RCC 7860 (cell line): Measurements from ENCODE around the gene ADRA2A.

Source experiments
- DNase-seq: peaks from one replicate; pipeline ENCODE4 v3.0.0-alpha.2; 2015; ENCODE audit warnings: low spot score
- FAIRE-seq: peaks from 2 replicates; lab custom pipeline; 2012; peaks lifted over from hg19 to GRCh38; lab: Jason Lieb, UNC

The ADRA2A gene

GRCh38 chr10:111130471-111130870 is 53.6 kb downstream of the ADRA2A start:
- no peak for FAIRE-seq
- DNase-seq, result no peak
